AG09309 (cell line): ENCODE measurements around the gene GALNT10.

Source experiments
- DNase-seq: peaks from one replicate; pipeline ENCODE4 v3.0.0-alpha.2; 2010; ENCODE audit warnings: low read depth
- H3K4me3 ChIP-seq: 2 replicates; pipeline ENCODE4 v1.5.1; 2011; ENCODE audit warnings: mild to moderate bottlenecking, low read depth, low read length, moderate library complexity; ENCODE audit not compliant: control insufficient read depth
- TF ChIP-seq, protein P1 (sequence below): IDR thresholded peaks from 2 replicates; pipeline ENCODE4 v1.5.1; 2011; ENCODE audit warnings: mild to moderate bottlenecking, low read depth, low read length, inconsistent platforms; ENCODE audit not compliant: insufficient read depth, control insufficient read depth; ENCODE audit errors: missing control alignments

The GALNT10 gene

GRCh38 chr5:154302161-154302560 lies 111.6 kb downstream of the GALNT10 start:
- no peak for DNase-seq
- TF ChIP-seq, protein P1, sequence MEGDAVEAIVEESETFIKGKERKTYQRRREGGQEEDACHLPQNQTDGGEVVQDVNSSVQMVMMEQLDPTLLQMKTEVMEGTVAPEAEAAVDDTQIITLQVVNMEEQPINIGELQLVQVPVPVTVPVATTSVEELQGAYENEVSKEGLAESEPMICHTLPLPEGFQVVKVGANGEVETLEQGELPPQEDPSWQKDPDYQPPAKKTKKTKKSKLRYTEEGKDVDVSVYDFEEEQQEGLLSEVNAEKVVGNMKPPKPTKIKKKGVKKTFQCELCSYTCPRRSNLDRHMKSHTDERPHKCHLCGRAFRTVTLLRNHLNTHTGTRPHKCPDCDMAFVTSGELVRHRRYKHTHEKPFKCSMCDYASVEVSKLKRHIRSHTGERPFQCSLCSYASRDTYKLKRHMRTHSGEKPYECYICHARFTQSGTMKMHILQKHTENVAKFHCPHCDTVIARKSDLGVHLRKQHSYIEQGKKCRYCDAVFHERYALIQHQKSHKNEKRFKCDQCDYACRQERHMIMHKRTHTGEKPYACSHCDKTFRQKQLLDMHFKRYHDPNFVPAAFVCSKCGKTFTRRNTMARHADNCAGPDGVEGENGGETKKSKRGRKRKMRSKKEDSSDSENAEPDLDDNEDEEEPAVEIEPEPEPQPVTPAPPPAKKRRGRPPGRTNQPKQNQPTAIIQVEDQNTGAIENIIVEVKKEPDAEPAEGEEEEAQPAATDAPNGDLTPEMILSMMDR, result no peak

DNA sequence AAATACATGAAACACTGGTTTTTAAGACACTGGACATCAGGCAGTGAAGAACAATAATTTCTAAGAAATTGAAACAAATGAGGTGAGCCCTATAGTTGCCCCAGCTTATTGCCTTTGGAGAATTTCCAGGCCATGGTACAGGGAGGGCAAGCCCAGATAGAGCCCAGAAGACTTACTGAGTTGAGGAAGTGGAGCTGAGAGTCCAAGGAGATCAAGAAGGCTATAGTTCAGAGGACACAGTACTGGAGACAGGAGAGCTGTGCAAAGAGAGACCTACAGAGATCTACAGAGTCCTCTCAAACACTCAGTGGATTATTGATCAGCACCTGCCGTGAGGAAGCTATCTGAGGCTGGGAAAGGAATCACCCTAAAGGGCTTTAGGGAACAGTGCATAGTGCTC lies 112.6 kb downstream of the GALNT10 start:
- no peak for DNase-seq
- TF ChIP-seq, protein P1, result no peak
- H3K4me3 ChIP-seq, result no peak overlapping the region

More at GRCh38 chr5:154302161-154302560, 111.6 kb downstream of the GALNT10 start:
- no peak overlapping the region for H3K4me3 ChIP-seq

GRCh38 chr5:154308443-154309370 lies 118.2 kb downstream of the GALNT10 start:
- TF ChIP-seq, protein P1, result no peak
- DNase-seq, result no peak
- no peak overlapping the region for H3K4me3 ChIP-seq

- TF ChIP-seq, protein P1, result no peak
- H3K4me3 ChIP-seq, result no peak overlapping the region
- DNase-seq, result no peak
Observed at GRCh38 chr5:154309371-154309745, 118.8 kb downstream of the GALNT10 start.

- TF ChIP-seq, protein P1, result no peak
- H3K4me3 ChIP-seq, result no peak overlapping the region
- DNase-seq, result no peak
Observed at GRCh38 chr5:154309805-154310204, 119.3 kb downstream of the GALNT10 start.

GRCh38 chr5:154311362-154311761 lies 120.8 kb downstream of the GALNT10 start:
- DNase-seq, result no peak
- no peak overlapping the region for H3K4me3 ChIP-seq
- TF ChIP-seq, protein P1, result no peak

DNA sequence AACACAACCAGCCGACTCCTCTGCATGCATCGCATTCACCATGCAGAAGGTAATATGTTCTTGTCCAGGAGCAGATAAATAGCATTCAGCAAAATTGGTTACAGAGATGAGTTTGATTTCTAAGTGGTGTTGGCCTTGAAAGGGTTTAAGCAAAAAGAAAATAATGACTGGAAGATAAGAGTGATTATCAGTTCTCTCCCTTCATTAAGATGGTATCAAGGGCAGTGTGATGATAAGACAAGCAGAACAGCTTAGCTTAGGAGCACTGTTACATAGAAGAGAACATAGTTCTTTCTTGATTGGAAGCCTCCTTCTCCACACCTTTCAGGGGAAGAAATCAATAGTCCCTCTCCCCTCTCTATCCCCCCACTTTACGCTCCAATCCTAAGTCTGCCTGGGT lies 121.5 kb downstream of the GALNT10 start:
- TF ChIP-seq, protein P1, result no peak
- no peak for DNase-seq
- no peak overlapping the region for H3K4me3 ChIP-seq
